Coronary artery (tissue), 2 donors: Measurements from ENCODE around the gene KCNG2.

Experiments used
- DNase-seq: peaks from one replicate; pipeline ENCODE4 v3.0.0-alpha.2; 2017; ENCODE audit warnings: low spot score
- H3K27ac ChIP-seq, 2 donors: fragments of 200-600 bp; sonication (generic); one replicate each; pipeline ENCODE4 v1.5.1; 2016 to 2019
- H3K4me3 ChIP-seq: fragments of 200-600 bp; sonication (generic); 2 replicates; pipeline ENCODE4 v1.5.1; 2016; ENCODE audit warnings: mild to moderate bottlenecking, moderate library complexity
- CTCF ChIP-seq: fragments of 200-600 bp; sonication (generic); IDR thresholded peaks from one replicate; pipeline ENCODE4 v1.5.1; 2019; ENCODE audit warnings: antibody characterized with exemption

Gene KCNG2

GRCh38 chr18:79787527-79787864, 10.2 kb upstream of the KCNG2 start:
- H3K4me3 ChIP-seq: peak overlapping the region; percentile 48
- TF ChIP-seq CTCF: no peak
- no peak for DNase-seq
- H3K27ac ChIP-seq: no peak overlapping the region

- no peak for TF ChIP-seq CTCF
- Histone ChIP-seq H3K27ac (no peak overlapping the region), H3K4me3 (peak overlapping the region; percentile 48)
- no peak for DNase-seq
These were observed 9.6 kb upstream of the KCNG2 start for GRCh38 chr18:79787865-79788733.

GRCh38 chr18:79788734-79789085, 9.0 kb upstream of the KCNG2 start:
- H3K27ac ChIP-seq: no peak overlapping the region
- H3K4me3 ChIP-seq: peak overlapping the region; percentile 48
- TF ChIP-seq CTCF: no peak
- DNase-seq: no peak

- TF ChIP-seq CTCF: no peak
- Histone ChIP-seq H3K4me3 (no peak overlapping the region), H3K27ac (no peak overlapping the region)
- DNase-seq: no peak
These were observed 8.4 kb upstream of the KCNG2 start for GRCh38 chr18:79789091-79789891.

GRCh38 chr18:79789901-79790890, 7.5 kb upstream of the KCNG2 start:
- Histone ChIP-seq H3K27ac (no peak overlapping the region), H3K4me3 (no peak overlapping the region)
- DNase-seq: no peak
- no peak for TF ChIP-seq CTCF

GRCh38 chr18:79790996-79791972, 6.5 kb upstream of the KCNG2 start:
- DNase-seq: no peak
- Histone ChIP-seq H3K4me3 (peak overlapping the region; percentile 43), H3K27ac (no peak overlapping the region)
- no peak for TF ChIP-seq CTCF
